C4-2B (cell line): Measurements from ENCODE around the gene COX7A2.

ENCODE experiments used
- H3K27ac ChIP-seq: fragments of 450-650 bp; 2 replicates; pipeline ENCODE4 v1.5.1; 2017
- CTCF ChIP-seq: fragments of 450-650 bp; conservative IDR thresholded peaks from 2 replicates; pipeline ENCODE4 v1.5.1; 2017; ENCODE audit warnings: mild to moderate bottlenecking
- ZFX ChIP-seq: fragments of 450-650 bp; IDR thresholded peaks from 2 replicates; pipeline ENCODE4 v1.6.1; 2017

Gene COX7A2

GRCh38 chr6:75230484-75231325, 12.9 kb downstream of the COX7A2 start:
- TF ChIP-seq CTCF (peak; percentile 86), ZFX (no peak)
- H3K27ac ChIP-seq: no peak overlapping the region

- H3K27ac ChIP-seq: no peak overlapping the region
- TF ChIP-seq ZFX: no peak
- TF ChIP-seq CTCF: no peak
These were observed 19.2 kb downstream of the COX7A2 start for GRCh38 chr6:75224303-75224926.

- no peak overlapping the region for H3K27ac ChIP-seq
- TF ChIP-seq CTCF: no peak
- TF ChIP-seq ZFX: no peak
These were observed 20.2 kb downstream of the COX7A2 start for GRCh38 chr6:75223428-75223827.

- H3K27ac ChIP-seq: no peak overlapping the region
- TF ChIP-seq CTCF (no peak), ZFX (no peak)
These were observed 21.3 kb downstream of the COX7A2 start for GRCh38 chr6:75222261-75222660.

GRCh38 chr6:75221116-75221515, 22.5 kb downstream of the COX7A2 start:
- no peak overlapping the region for H3K27ac ChIP-seq
- TF ChIP-seq ZFX (no peak), CTCF (no peak)

- no peak overlapping the region for H3K27ac ChIP-seq
- TF ChIP-seq CTCF: no peak
- TF ChIP-seq ZFX: no peak
These were observed 23.2 kb downstream of the COX7A2 start for GRCh38 chr6:75220357-75220756.

- no peak overlapping the region for H3K27ac ChIP-seq
- TF ChIP-seq ZFX: no peak
These were observed 24.3 kb downstream of the COX7A2 start for GRCh38 chr6:75219263-75219662.
